Stimulated activated CD4-positive, alpha-beta T cell treated with anti-CD3 and anti-CD28 coated beads, Interleukin-1b, Interleukin-23, amount 100 ng/mL, for 24 hours (primary cell): ENCODE measurements around the gene GABRB2.
"Not testable (repeated sequence)": the region's sequence is repeated elsewhere in the genome, so short reads cannot be mapped to it uniquely, and the experiment has no call there.

ENCODE experiments used
- DNase-seq, 4 experiments: peaks; one replicate each; pipeline ENCODE4 v3.0.0-alpha.2; 2020; ENCODE audit warnings: low read depth in 4 of 4, low spot score in 1 of 4

The GABRB2 gene

GRCh38 chr5:161305601-161306000 lies 240.9 kb downstream of the GABRB2 start:
- DNase-seq = no peak

- DNase-seq = no peak
These were observed 244.0 kb downstream of the GABRB2 start for GRCh38 chr5:161302559-161302958.

- no peak for DNase-seq
These were observed 244.9 kb downstream of the GABRB2 start for GRCh38 chr5:161301586-161301985.

GRCh38 chr5:161299053-161299452 lies 247.5 kb downstream of the GABRB2 start:
- DNase-seq = no peak

- DNase-seq = not testable (repeated sequence)
These were observed 249.1 kb downstream of the GABRB2 start for GRCh38 chr5:161297388-161297787.

GRCh38 chr5:161295721-161296250 lies 250.7 kb downstream of the GABRB2 start:
- DNase-seq = no peak

- no peak for DNase-seq
These were observed 258.5 kb downstream of the GABRB2 start for GRCh38 chr5:161288071-161288470.

- no peak for DNase-seq
These were observed 259.1 kb downstream of the GABRB2 start for GRCh38 chr5:161287436-161287835.

GRCh38 chr5:161286066-161286655 lies 260.4 kb downstream of the GABRB2 start:
- DNase-seq = no peak

- DNase-seq = no peak
These were observed 262.1 kb downstream of the GABRB2 start for GRCh38 chr5:161284445-161284844.

GRCh38 chr5:161283296-161283695 lies 263.2 kb downstream of the GABRB2 start:
- DNase-seq = no peak

- no peak for DNase-seq
These were observed 267.5 kb downstream of the GABRB2 start for GRCh38 chr5:161278739-161279660.

GRCh38 chr5:161277011-161277410 lies 269.5 kb downstream of the GABRB2 start:
- DNase-seq = no peak

GRCh38 chr5:161274951-161275350 lies 271.6 kb downstream of the GABRB2 start:
- DNase-seq = no peak

- DNase-seq = no peak
These were observed 273.1 kb downstream of the GABRB2 start for GRCh38 chr5:161273410-161273809.

GRCh38 chr5:161271816-161272215 lies 274.7 kb downstream of the GABRB2 start:
- no peak for DNase-seq

GRCh38 chr5:161269125-161269524 lies 277.4 kb downstream of the GABRB2 start:
- DNase-seq = no peak

GRCh38 chr5:161266954-161267353 lies 279.6 kb downstream of the GABRB2 start:
- no peak for DNase-seq

GRCh38 chr5:161265006-161265405 lies 281.5 kb downstream of the GABRB2 start:
- no peak for DNase-seq

- DNase-seq = no peak
These were observed 283.3 kb downstream of the GABRB2 start for GRCh38 chr5:161263191-161263590.

GRCh38 chr5:161261668-161262323 lies 284.7 kb downstream of the GABRB2 start:
- DNase-seq = no peak

GRCh38 chr5:161258438-161258837 lies 288.1 kb downstream of the GABRB2 start:
- DNase-seq = no peak
